KOPT-K1 (cell line): ENCODE results near the gene CENPA.
A peak's percentile ranks its signal among the peaks of the same experiment; 100 is the strongest.
"Not testable (repeated sequence)": the region's sequence is repeated elsewhere in the genome, so short reads cannot be mapped to it uniquely, and the experiment has no call there.

ENCODE experiments used
- H3K27ac ChIP-seq: fragments of 200-600 bp; sonication (generic); 2 replicates; pipeline ENCODE4 v1.5.1; 2016; ENCODE audit warnings: antibody characterized with exemption, mild to moderate bottlenecking, low read depth, low read length; ENCODE audit not compliant: poor library complexity, severe bottlenecking
- H3K36me3 ChIP-seq: fragments of 200-600 bp; sonication (generic); 2 replicates; pipeline ENCODE4 v1.5.1; 2017; ENCODE audit warnings: antibody characterized with exemption, mild to moderate bottlenecking, low read length, moderate library complexity; ENCODE audit not compliant: insufficient read depth
- H3K9me3 ChIP-seq: fragments of 200-600 bp; sonication (generic); 2 replicates; pipeline ENCODE4 v1.5.1; 2017; ENCODE audit warnings: antibody characterized with exemption, low read length, mild to moderate bottlenecking; ENCODE audit not compliant: insufficient read depth, poor library complexity, severe bottlenecking

Gene CENPA

GRCh38 chr2:26785431-26786206 is at the start of gene CENPA:
CENPA (plus strand) TSS chr2:26786056; CDS start chr2:26786197, 141 bp downstream.
- Histone ChIP-seq H3K27ac (peak within 1 kb of the TSS; percentile 90), H3K36me3 (peaks cover 39% of the 10 kb centered on the region), H3K9me3 (peaks cover 3% of the 10 kb centered on the region)

- Histone ChIP-seq H3K27ac (no peak overlapping the region), H3K36me3 (no peaks in the 10 kb centered on the region), H3K9me3 (no peaks in the 10 kb centered on the region)
Observed at GRCh38 chr2:26737221-26737620, 48.6 kb upstream of the CENPA start.

DNA sequence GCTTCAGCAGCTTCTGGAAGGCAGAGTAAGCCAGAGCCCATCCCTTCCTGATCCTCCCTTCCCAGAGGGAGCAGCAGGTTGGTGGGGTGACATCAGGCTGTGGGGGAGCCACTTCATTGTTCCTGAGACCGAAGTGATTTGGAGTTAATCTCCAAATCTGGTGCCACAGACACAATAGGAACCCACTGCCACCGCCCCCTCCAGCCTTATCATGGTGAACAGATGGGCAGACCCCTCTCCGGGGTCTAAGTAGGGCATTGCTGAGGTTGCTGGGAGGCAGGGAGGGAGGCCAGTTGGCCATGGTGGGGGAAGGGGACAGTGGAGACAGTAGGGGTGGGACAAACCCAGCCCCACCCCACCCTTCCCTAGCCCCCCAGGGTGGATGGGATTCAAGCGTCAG is 47.4 kb upstream of the CENPA start:
- Histone ChIP-seq H3K36me3 (no peaks in the 10 kb centered on the region), H3K27ac (no peak overlapping the region), H3K9me3 (no peaks in the 10 kb centered on the region)

DNA sequence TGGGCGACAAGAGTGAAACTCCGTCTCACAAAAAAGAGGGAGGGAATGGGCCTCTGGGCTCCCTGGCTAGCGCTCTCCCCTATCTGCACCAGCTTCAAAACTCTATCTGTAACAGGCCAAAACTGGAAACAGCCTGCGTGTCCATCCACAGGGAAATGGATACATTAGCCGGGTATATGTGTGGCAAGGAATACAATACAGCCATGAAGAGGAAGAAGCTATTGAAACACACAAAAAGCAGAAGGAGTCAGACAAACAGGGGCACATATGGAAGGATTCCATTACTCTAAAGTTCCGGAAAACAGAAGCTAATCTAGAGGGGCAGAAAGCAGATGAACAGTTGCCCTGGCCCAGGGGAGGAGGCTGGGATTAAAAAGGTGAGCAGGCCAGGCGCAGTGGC is 46.3 kb upstream of the CENPA start:
- Histone ChIP-seq H3K9me3 (no peaks in the 10 kb centered on the region), H3K36me3 (no peaks in the 10 kb centered on the region), H3K27ac (no peak overlapping the region)

- Histone ChIP-seq H3K9me3 (no peaks in the 10 kb centered on the region), H3K36me3 (no peaks in the 10 kb centered on the region), H3K27ac (no peak overlapping the region)
Observed at GRCh38 chr2:26740346-26740745, 45.5 kb upstream of the CENPA start.

DNA sequence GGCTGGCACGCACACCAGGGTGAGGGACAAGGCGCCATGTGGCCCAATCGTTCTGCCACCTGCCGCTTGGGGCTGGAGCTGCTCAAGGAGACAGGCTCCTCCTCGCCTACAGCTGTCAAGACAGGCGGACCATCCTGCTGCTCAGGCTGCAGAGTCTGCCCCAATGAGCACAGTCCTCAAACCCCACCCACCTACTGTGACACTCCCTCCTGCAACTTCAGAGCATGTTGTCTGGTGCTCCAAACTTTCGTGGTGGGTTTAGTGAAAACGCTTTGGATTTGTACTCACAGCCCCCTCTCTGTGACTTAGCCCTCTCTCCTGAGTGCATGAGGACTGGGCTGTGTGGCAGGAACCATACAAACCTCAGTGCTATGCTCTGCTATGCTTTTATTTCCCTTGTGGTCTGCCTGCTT is 45.0 kb upstream of the CENPA start:
- H3K9me3 ChIP-seq = no peaks in the 10 kb centered on the region
- H3K27ac ChIP-seq = no peak overlapping the region
- no peaks in the 10 kb centered on the region for H3K36me3 ChIP-seq

DNA sequence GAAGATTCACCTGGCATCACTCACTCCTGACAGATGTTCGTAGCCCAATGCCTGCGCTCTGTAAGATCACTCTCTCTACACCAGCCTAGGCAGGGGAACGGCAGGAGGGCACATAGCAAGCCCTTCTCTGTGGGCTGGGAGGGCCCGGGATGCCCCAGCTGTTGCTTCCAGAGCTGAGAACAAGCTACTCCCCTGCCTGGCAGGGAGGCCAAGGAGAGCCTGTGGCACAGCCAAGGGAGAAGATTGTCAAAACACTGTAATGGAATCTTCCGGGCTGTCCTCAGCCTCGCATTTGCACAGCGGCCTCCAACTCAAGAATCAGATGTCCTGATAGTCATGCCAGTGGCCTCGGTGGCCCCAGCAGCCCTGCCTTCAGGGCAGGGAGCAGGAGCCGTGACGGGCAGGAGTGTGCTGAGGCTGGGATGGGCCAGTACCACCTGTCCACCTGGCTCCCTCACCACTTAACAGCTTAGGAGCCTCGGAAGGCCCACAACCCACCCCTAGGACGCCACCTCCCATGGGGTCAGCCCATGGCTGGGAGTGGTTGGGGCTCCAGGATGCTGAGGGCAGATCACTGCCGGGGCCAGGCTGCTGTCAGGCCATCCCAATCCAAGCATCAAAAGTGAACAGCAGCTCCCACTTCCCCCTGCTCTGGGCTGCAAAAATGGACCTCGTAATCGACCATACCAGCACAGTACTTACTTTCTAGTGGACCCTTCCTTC is 43.6 kb upstream of the CENPA start:
- Histone ChIP-seq H3K27ac (no peak overlapping the region), H3K9me3 (no peaks in the 10 kb centered on the region), H3K36me3 (no peaks in the 10 kb centered on the region)

DNA sequence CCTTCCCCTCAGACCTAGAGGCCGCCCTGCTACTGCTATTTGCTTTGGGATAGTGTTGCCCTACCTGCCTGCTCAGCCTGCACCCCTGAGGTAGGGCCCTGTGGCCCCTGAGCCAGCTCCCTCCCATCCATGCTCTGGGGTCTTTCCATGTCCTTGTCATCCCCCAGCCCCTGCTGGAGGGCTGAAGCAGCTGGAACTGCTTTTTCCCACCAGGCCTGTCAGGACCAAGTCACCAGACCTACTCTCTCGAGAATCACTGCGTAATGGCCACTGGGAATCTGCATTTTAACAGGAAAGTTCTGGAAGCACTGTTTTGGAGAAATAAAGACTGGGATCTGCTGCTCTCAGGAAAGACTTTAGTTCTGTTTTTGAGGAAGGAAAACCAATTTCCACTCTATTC is 42.0 kb upstream of the CENPA start:
- Histone ChIP-seq H3K9me3 (no peaks in the 10 kb centered on the region), H3K27ac (no peak overlapping the region), H3K36me3 (no peaks in the 10 kb centered on the region)

GRCh38 chr2:26744953-26745352 is 40.9 kb upstream of the CENPA start:
- Histone ChIP-seq H3K9me3 (no peaks in the 10 kb centered on the region), H3K27ac (no peak overlapping the region), H3K36me3 (no peaks in the 10 kb centered on the region)

DNA sequence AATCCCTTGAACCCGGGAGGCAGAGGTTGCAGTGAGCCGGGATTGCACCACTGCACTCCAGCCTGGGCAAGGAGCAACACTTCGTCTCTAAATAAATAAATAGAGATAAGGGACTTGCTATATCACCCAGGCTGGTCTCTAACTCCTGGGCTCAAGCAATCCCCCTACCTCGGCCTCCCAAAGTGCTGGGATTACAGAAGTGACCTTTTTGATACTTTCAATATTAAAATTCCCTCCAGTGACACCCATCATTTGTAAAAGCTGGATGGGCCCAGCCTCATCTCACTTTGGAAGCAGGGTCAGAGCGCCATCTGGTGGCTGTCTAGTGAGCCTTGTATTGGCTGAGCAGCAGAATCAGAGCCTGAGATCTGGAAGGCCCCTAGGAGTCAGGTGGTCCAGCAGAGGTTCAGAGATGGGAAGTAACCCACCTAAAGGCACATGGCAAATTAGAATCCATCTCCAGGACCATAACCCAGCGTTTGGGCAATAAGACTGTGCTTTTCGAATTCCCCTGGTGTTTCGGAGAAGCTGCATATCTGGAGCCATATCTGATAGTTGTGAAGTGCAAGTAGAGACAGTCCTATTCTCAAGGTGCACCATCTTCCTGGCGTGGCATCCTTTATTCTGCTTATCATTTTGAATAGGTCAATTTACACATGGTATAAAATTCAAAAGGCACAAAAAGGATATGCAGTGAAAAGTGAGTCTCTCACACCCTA is 40.1 kb upstream of the CENPA start:
- no peaks in the 10 kb centered on the region for H3K9me3 ChIP-seq
- H3K36me3 ChIP-seq = no peaks in the 10 kb centered on the region
- H3K27ac ChIP-seq = no peak overlapping the region

DNA sequence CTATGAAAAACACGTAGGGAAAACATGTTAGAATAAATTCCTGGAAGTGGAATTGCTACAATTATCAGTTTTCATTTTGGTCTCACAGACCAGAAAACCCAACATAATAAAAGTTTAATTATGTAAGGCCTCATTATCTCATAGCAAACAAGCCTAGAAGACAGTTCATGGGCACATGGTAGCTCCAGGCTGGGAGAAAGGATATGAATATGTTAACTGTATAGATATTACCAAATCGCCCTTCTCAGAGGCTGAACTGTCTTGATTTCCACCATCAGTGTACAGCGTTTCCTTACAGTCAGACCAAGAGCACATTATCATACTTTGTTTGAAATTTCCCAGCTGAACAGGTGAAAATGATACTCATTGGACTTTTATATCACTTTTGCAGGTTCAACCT is 38.9 kb upstream of the CENPA start:
- no peaks in the 10 kb centered on the region for H3K36me3 ChIP-seq
- no peaks in the 10 kb centered on the region for H3K9me3 ChIP-seq
- H3K27ac ChIP-seq = no peak overlapping the region

- H3K9me3 ChIP-seq, H3K27ac ChIP-seq: not testable (repeated sequence)
Observed at GRCh38 chr2:26749787-26750420, 36.0 kb upstream of the CENPA start.

DNA sequence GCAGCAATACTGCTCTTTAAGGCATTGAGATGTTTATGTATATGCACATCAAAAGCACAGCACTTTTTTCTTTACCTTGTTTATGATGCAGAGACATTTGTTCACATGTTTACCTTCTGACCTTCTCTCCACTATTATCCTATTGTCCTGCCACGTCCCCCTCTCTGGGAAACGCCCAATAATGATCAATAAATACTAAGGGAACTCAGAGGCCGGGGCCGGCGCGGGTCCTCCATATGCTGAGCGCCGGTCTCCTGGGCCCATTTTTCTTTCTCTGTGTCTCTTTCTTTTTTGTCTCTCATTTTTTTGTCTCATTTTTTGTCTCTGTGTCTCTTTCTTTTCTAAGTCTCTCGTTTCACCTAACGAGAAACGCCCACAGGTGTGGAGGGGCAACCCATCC is 35.4 kb upstream of the CENPA start:
- not testable (repeated sequence) for H3K9me3 ChIP-seq, H3K36me3 ChIP-seq, H3K27ac ChIP-seq

More at GRCh38 chr2:26749787-26750420, 36.0 kb upstream of the CENPA start:
- H3K36me3 ChIP-seq = not testable (repeated sequence)

- Histone ChIP-seq H3K36me3 (no peaks in the 10 kb centered on the region), H3K9me3 (no peaks in the 10 kb centered on the region), H3K27ac (no peak overlapping the region)
Observed at GRCh38 chr2:26752656-26753055, 33.2 kb upstream of the CENPA start.

- H3K36me3 ChIP-seq = no peaks in the 10 kb centered on the region
- H3K9me3 ChIP-seq = no peaks in the 10 kb centered on the region
- H3K27ac ChIP-seq = no peak overlapping the region
Observed at GRCh38 chr2:26754539-26754938, 31.3 kb upstream of the CENPA start.
